Dermis microvascular lymphatic vessel endothelial cell (primary cell): ENCODE data around the gene PALD1. TPM values are rescaled to one million over a fixed set of nuclear protein-coding genes. Genes with fewer than 3 reads are reported as not detected.

Source experiments
- DNase-seq, 2 donors: peaks; one replicate each; pipeline versions ENCODE4 v3.0.0 to v3.0.0-alpha.2; 2010; ENCODE audit warnings: low read depth in 2 of 2
- total RNA-seq: library from RNA; depleted of rRNA; stranded (reverse); fragments of >200 nt; gene quantifications from 2 replicates; pipeline ENCODE4 v1.2.1, GENCODE V29; 2014

PALD1 gene
- total RNA-seq, 1 donor from 2014 or later: 177 TPM

DNA sequence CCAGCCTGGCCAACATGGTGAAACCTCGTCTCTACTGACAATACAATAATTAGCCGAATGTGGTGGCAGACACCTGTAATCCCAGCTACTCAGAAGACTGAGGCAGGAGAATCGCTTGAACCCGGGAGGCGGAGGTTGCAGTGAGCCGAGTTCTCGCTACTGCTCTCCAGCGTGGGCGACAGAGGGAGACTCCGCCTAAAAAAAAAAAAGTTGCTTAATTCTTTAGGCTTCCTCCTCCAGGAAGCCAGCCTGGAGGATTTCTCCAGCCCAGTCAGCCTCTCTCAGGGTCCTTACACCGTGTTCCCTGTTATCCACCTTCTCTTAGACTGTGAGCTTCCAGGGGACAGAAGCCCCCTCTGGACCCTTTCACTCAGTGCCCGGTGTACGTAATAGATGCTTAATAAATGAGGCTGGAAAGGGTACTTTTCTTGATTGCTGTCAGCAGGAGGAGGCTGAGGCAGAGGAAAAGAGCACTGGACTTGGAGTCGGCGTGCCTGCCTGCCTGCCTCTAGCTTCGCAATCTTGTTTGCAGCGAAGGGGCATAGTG, 20.7 kb upstream of the PALD1 start:
- DNase-seq: no peak

DNA sequence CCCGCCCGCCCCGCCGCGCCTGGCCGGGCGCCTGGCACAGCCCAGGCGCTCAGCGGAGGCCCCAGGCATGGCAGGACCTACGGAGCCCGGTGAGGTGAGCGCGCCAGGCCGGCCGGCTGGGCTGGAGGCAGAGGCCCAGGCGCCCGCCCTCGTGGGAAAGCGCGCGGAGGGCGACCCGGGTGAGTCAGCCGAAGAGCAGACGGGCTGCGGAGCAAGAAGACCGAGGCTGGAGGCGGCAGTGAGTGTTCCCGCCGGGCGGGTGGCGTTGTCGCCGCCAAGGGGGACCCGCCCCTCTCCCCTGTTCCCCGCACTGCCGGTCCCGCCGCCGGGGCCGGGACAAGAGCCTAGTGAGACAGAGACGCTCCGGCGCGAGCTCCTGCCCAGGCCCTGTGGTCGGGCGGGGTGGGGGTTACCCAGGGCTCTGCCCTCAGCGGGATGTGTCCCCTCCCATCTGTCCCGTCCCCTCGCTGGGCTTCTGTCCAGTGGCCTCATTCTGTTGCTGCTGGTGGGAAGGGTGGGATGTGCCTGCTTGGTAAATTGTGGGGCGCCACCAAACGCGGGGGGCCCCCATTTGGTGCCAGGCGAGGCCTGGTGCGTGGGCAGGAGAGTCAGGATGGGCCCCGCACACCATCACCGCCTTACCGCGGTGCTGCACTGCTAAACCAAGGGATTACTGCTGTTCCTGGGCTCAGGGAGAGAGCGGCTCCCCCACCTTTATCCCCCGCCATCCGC, 20.1 kb upstream of the PALD1 start:
- peak in 1 of 2 donors; percentile 88 for DNase-seq

DNA sequence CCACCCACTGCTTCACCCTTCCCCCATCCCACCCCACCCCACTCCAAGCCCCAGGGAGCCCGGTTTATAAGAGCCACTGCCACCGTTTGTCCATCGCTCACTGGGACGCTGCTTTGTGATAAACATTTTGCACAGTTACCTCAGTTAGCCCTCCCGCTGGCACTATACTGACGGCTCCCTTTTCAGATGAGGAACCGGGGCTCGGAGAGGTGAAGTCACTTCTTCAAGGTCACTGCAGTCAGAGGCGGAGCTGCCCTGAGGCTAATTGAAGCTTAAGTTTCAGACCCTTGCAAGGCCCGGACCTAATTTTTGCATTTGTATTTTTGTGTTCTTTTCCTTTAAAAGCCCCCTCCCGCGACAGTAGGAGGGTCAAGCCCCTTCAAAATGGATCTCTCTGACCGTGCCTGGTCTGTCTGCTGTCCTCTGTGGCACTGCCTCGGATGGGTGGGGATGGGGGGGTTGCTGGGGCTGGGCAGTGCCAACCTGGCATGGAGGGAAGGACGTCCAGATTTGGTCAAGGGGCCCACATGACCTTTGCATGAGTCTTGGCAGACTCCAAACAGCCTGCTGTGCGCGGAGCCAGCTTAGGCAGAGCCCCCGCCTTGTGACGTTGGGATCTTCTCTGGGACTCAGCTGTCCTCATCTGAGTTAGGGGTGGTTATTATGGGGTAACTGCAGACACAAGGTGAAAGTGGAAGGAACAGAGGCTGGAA, 19.4 kb upstream of the PALD1 start:
- no peak for DNase-seq

DNA sequence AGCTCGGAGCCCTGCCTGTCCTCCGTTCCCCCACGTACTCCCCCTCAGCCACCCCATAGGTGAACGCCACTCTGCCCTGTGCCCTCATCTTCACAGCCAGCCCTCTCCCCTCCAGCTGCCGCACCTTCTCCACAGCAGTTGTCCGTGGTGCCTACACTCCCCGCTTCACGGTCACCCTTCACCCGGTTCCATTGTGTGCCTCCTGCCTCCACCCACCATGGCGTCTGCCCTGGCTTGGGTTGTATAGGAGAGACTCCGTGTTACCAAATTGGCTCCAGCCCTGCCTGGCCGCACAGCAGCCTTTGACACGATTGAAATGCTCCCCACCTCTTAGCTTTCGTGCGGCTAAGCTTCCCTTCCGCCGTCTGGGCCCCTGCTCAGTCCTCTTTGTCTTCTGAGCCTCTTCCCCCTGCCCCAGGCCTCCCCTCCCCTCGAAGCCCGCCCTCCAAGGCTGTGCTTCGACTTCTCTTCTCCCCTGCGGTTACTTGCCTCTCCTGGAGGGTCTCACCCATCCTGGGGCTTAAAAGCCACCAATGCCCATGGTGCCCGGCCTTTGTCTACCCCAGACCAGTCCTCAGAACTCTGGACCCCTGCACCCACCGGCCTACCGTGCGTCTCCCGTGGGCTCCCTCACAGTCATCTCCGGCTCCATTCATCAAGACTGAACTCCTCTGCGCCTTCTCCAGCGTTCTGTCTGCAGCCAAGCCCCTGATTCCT, 18.6 kb upstream of the PALD1 start:
- DNase-seq: no peak

DNA sequence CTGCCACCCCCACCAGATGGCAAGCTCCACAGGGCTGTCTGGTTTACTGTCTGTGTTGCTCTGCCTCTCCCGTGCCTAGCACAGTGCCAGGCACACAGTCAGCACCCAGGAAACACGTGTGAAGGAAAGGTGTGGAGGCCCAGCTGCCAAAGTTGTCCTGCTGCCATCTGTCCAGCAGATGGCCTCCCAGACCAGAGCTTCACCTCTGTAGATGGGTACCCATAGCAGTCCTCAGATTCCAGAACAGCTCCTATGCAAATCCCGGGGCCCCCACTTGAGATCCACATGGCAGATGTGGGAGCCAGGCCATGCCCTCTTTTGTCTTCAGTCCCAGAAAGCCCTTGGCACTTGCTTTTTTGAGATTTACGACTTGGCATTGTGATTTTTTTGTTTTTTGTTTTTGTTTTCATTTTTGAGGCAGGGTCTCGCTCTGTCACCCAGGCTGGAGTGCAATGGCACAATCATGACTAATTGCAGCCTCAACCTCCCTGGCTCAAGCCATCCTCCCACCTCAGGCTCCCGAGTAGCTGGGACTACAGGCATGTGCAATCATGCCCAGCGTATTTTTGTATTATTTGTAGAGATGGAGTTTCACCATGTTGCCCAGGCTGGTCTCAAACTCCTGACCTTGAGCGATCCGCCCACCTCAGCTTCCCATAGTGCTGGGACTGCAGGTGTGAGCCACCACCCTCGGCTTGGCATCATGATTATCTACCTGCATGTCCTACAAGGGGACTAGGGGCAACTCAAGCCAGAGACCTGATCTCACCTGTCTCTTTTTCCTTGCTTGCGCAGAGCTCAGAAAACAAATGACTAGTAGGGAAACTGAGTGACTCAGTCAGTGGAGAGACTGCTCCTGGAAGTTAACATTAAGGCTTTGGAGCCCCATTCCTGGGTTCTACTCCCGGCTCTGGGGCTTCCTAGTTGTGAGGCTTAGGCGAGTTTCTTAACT, 16.9 kb upstream of the PALD1 start:
- DNase-seq: peak in 1 of 2 donors; percentile 63

DNA sequence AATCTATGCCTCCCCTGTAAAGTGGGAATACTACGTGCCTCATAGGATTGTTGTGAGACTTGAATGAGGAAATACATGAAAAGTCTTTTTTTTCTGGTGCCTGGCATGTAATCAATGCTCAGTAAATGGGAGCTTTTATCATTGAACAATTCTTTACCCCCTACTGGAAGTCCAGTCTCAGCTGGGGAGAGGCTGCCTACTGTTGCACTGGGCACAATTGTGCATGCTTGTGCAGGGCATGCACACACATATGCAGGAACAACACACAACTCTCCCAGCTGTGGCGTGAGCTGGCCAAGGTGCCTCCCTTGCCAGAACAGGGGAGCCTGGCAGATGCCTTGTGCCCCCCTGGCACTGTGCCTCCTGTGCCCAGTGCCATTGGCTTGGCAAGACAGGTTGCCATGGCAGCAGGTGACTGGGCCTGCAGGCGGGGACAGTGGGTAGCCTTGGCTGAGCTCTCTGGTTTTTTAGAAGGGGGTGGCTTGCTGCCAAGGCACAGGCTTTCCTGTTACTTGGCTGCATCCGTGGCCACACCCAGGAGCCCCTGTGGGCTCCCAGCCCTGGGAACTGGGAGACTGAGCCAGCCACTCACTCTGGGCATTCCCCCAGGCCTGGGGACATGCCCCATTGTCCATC, 16.1 kb upstream of the PALD1 start:
- peak in 1 of 2 donors; percentile 57 for DNase-seq

DNA sequence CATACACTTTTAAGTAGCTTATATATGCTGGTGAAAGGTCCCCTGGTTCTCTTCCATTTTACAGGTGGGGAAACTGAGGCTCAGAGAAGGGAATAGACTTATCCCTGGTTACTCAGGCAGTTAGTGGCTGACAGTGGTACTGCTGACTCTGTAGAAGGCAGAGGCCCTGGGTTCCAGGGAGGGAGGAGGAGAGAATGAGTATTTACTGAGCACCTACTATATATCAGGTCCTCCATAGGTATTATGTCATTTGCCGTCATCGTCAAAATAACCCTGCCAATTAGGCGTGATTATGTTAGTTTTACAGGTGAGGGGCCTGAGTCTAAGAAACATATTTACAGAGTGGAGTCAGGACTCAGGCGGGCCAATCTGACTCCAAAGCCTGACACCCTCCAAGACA, 13.3 kb upstream of the PALD1 start:
- DNase-seq: no peak

DNA sequence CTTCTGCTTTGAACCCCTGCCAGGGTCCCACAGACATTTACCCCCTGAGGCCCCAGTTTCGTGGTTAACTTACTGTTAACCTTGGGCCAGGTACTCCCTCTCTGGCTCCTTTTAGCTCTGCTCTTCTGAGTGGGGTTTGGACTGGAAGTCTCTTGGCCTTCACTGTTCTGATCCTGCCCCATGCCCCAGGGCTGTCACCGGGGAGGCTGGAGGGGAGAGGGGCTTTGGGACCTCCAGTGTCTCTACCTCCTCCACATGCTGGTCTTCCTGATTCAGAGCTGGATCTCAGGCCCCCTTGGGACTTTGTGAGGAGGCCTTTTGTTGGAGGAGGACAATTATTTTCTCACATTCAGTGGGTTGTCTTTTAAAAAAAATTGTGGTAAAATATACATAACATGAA, 12.7 kb upstream of the PALD1 start:
- no peak for DNase-seq

DNA sequence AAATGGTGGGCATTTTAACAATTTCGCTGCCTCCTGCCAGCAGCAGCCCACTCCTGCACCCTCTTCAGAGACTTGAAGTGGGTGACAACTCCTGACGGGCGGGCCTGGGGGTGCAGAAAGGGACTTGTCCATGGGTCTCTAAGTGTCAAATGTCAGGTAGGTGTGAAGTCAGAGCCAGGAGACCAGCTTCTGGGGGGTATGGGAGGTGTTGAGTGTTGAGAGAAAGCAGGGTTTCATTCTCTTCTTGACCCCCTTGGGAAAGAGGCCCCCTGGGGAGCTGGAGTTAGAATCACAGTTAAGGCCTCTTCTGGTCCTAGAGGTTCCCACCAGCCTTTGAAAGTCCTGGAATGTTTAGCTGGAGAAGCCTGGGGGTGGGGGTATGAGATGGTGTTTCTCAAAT, 11.6 kb upstream of the PALD1 start:
- DNase-seq: no peak

DNA sequence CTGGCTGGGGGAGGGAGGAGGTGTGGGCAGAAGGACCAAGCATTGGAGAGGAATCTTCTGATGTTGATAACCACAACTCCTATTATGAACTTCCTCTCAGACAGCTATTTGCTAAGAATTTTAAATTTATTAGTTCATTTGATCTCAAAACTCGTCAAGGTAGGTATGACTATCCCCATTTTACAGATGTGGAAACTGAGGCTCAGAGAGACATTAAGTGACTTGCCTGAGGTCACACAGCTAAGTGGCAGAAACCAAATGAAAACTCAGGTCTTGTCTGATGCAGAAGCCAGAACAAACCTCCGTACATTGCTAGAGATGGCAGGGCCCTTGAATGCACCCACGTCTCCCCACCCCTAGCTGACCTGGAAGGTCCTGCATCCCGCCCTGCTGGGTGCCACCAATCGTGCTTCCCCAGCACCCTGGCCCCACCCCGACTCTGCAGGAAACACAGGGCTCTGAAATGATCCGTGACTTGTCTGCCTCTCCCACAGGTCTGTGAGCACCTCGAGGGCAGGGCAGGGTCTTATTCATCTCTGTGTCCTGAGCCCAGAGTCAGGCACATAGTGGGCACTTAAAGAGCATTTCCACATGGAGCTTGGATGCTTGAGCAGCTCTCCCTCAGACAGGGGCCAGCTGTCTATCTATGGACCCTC, 5.6 kb upstream of the PALD1 start:
- no peak for DNase-seq

DNA sequence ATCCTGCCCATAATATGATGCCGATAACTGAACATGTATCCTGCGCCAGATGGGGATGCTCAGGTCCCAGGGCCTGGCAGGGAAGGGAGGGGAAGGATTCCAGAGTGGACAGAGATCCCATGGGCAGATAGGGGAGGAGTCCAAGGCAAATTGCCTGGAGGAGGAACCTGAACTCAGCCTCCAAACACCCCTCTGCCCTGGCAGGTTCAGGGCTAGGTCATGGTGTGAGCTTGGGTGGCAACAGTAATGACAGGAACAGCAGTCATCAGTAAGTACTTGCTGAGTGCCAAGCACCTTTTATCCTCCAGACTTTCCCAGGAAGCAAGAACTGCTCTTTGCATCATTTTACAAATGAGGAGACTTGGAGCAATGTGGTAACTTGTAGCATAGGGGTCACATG, 3.8 kb upstream of the PALD1 start:
- no peak for DNase-seq

DNA sequence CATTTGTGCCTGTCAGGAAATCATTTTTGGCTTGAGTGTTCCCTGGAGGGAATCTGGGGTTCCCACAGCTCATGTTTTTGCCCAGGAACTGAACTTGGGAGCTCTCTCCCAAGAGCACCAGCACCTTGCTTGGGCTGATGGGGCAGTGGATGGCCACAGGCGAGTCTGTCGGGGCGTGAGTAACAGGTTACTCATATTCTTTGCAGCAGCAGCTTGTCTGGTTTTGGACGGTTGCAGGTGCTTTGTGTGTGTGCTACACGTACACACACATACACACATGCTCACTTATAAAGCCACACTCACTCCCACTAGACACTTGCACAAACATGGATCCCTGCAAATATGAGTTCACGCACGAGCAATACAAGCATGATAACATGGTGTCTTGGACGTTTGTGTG, 2.9 kb upstream of the PALD1 start:
- no peak for DNase-seq

DNA sequence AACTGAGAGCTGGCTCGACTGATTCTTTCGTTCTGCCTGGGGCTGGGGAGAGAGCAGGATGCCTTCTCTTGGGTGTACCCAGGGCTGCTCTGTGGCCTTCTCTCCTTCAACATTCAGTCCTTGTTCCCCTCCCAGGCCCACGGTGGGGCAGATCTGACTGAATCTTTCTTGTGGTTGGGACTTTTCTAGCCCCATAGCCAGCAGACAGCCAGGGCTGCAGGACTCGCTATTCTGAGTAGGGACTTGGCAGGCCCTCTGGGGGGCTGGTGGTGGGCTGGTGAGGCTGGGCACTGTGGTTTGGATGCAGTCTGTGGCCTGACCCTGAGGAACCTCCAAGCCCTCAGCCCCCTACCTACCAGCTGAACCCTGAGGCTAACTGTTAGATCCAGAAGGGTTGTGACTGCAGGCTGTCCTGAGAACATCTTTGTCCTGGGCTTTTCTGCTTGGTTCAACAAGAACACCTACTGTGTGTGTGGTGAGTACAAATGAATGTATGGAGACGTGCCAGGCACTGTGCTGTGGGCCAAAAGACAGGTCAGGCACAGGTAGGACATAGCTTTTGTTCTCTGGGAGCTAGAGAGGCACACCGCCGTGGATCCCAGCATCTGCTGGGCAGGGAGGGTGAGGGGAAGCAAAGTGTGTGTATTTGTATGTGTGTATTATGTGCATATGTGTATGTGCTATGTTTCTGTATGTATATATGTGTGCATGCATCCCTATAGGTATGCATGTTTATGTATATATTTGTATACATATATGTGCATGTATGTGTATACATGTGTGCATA, 2.1 kb upstream of the PALD1 start:
- DNase-seq: no peak

DNA sequence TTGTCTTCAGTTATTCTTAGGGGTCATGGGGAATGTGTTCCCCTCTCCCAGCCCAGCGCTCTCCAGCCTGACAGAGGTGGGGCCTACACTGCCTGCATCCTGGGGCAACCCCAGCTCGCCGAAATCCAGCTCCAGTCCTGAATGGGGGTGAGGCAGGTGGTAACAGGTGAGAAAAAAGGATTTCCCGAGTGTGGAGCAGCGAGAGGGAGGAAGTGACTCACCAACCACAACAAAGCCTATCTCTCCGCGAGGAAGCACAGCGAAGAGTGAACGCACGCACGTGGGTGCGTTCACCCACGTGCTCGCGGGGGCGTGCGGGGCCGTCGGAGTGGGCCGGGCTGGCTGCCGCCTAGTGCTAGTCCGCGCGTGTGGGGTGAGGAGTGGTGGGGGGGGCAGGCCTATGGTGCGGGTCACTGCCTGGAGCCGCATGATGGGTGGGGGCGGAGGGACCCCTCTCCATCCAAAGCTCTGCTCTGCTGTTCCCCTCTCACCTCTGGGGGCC, 855 bp upstream of the PALD1 start:
- peak; percentile 79 to 80 for DNase-seq

DNA sequence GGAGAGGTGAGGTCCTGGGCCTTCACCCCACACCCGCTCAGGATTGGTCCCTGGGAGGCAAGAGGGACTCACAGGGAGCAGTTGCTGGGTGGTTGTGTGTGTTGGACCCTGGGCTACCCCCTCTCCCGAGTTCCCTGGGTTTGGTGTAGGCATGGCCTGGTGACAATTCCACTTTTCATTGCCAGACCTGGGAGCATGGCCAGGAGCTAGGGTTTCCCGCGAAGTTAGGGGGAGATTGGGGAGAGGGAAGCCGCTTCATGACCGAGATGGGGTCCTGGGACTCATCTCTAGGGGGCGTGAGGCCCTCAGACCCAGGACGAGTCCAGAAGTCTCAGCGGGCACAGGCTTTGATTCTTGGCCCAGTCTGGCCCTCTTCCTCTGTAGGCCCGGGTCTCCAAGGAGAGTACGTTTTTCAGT, 606 bp downstream of the PALD1 start:
- peak in 1 of 2 donors; percentile 31 for DNase-seq

DNA sequence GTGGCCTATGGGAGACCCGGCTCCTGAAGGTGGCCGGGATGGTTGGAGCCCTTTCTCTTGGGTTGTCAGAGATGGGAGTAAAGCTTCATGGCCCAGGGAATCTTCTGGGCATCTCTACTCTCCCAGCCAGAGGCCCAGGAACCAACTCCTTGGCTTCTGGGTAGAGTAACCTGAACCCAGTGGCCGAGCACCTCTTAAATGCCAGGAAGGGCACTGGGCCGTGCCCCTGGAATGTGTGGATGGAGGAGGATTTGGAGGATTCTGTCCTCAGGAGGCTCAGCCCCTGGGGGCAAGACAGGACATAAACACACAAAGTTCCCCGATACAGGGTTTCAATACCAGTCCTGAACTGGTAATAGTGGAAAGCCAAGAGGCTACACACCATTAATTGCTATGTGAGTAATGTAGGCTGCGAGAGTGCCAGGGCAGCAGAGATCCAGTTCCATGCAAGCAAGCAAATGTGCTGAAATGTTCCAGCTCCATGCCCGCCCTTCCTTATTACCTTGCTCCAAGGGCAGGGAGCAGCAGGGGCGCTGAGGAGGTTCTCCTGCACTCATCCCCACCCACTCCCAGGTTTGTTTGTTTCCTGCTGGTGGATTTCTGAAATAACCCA, 1.2 kb downstream of the PALD1 start:
- DNase-seq: peak in 1 of 2 donors; percentile 37

DNA sequence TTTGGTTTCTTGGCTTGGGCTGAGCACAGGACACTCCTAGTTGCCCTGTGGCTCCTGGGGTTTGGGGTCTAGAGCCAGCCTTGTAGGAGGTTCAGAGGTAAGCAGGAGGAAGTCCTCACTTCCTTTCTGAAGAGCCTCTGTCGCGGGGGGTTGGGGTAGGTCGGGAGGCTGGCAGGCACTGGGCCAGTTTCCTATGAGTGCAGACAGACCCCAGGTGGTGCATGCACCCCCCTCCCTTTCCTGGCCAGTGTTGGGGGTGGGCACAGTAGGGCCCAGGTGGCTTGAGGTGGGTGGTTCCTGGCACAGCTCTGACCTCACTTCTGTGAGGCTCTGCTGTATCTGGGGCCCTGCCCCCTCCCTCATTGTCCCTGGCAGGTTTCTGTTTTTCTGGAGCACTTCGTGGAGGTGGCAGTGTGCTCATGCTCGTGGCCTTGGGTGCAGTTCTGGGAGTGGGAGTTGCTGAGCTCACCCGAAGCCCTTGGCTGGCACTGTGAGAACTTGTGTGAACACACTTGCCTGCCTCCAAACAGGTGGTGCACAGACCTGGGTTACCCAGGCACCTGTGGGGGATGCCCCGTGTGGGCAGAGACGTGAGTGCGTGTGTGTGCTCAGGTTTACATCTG, 1.8 kb downstream of the PALD1 start:
- DNase-seq: peak in 1 of 2 donors; percentile 37

DNA sequence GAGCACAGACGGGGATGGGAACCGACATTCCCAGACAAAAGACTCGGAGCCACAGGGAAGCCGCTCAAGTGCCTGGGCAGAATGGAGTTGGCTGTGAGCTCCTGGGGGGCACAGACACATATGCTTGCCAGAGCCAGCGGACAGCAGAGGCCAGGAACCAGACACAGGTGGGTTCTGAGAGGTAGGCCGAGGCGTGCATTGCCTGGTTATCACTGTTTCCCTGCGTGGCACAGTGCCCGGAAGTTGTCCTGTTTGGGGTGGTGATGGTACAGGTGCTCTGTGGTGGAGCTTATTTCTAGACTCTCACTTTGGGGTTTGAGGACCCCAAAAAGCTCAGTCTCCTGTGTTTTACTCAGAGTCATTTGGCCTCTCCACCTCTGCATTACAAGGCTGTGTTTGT, 2.5 kb downstream of the PALD1 start:
- no peak for DNase-seq
